Measurements from ENCODE around the gene CBX4.

Gene CBX4

GRCh38 chr17:79803421-79803996 lies 35.7 kb downstream of the CBX4 start:
- FAIRE-seq (no peak), DNase-seq (ENCODE audit: insufficient read length, low spot score) (no peak)
- TF ChIP-seq TAF1 (IDR thresholded peaks at IDR 0.05; ENCODE audit: low read depth, low read length) = no peak
- TF ChIP-seq POLR2A (IDR thresholded peaks at IDR 0.05; ENCODE audit: low read depth, low read length) = no peak
- no peak for TF ChIP-seq POLR2AphosphoS5 (IDR thresholded peaks at IDR 0.05; ENCODE audit: low read depth, low read length)
- no peak for TF ChIP-seq POU2F2 (IDR thresholded peaks at IDR 0.05; ENCODE audit: low read depth, low read length)

- TF ChIP-seq POLR2AphosphoS5 (IDR thresholded peaks at IDR 0.05; ENCODE audit: low read depth, low read length) (no peak), SPI1 (IDR thresholded peaks at IDR 0.05; ENCODE audit: low read depth, low read length) (no peak), POU2F2 (IDR thresholded peaks at IDR 0.05; ENCODE audit: low read depth, low read length) (no peak), TAF1 (IDR thresholded peaks at IDR 0.05; ENCODE audit: low read depth, low read length) (no peak), PAX5 (IDR thresholded peaks at IDR 0.05; ENCODE audit: insufficient read depth, low read length, severe bottlenecking) (no peak), POLR2A (IDR thresholded peaks at IDR 0.05; ENCODE audit: low read depth, low read length) (no peak)
- DNase-seq (ENCODE audit: insufficient read length, low spot score) = no peak
- no peak for FAIRE-seq
Observed at GRCh38 chr17:79802736-79803420, 36.4 kb downstream of the CBX4 start.

- TF ChIP-seq TAF1 (IDR thresholded peaks at IDR 0.05; ENCODE audit: low read depth, low read length) = no peak
- no peak for TF ChIP-seq POU2F2 (IDR thresholded peaks at IDR 0.05; ENCODE audit: low read depth, low read length)
- TF ChIP-seq PAX5 (IDR thresholded peaks at IDR 0.05; ENCODE audit: insufficient read depth, low read length, severe bottlenecking) = no peak
- no peak for TF ChIP-seq SPI1 (IDR thresholded peaks at IDR 0.05; ENCODE audit: low read depth, low read length)
- TF ChIP-seq POLR2A (IDR thresholded peaks at IDR 0.05; ENCODE audit: low read depth, low read length) = no peak
- TF ChIP-seq POLR2AphosphoS5 (IDR thresholded peaks at IDR 0.05; ENCODE audit: low read depth, low read length) = no peak
- no peak for FAIRE-seq
- DNase-seq (ENCODE audit: insufficient read length, low spot score) = no peak
Observed at GRCh38 chr17:79802039-79802735, 37.1 kb downstream of the CBX4 start.

- DNase-seq (ENCODE audit: insufficient read length, low spot score) (no peak), FAIRE-seq (no peak)
- TF ChIP-seq POLR2A (IDR thresholded peaks at IDR 0.05; ENCODE audit: low read depth, low read length) (no peak), POLR2AphosphoS5 (IDR thresholded peaks at IDR 0.05; ENCODE audit: low read depth, low read length) (no peak), SPI1 (IDR thresholded peaks at IDR 0.05; ENCODE audit: low read depth, low read length) (no peak), TAF1 (IDR thresholded peaks at IDR 0.05; ENCODE audit: low read depth, low read length) (no peak), POU2F2 (IDR thresholded peaks at IDR 0.05; ENCODE audit: low read depth, low read length) (no peak), PAX5 (IDR thresholded peaks at IDR 0.05; ENCODE audit: insufficient read depth, low read length, severe bottlenecking) (no peak)
Observed at GRCh38 chr17:79801156-79802038, 37.8 kb downstream of the CBX4 start.

- FAIRE-seq = peak; percentile 71
- TF ChIP-seq POLR2AphosphoS5 (IDR thresholded peaks at IDR 0.05; ENCODE audit: low read depth, low read length) (no peak), POU2F2 (IDR thresholded peaks at IDR 0.05; ENCODE audit: low read depth, low read length) (peak; percentile 74; the same call in 1 of the 2 replicates)
- DNase-seq (ENCODE audit: insufficient read length, low spot score) = no peak
Observed at GRCh38 chr17:79800325-79801155, 38.7 kb downstream of the CBX4 start.

GRCh38 chr17:79799538-79800324 lies 39.5 kb downstream of the CBX4 start:
- TF ChIP-seq TAF1 (IDR thresholded peaks at IDR 0.05; ENCODE audit: low read depth, low read length) (no peak), POLR2AphosphoS5 (IDR thresholded peaks at IDR 0.05; ENCODE audit: low read depth, low read length) (no peak)
- FAIRE-seq (no peak), DNase-seq (ENCODE audit: insufficient read length, low spot score) (no peak)

GRCh38 chr17:79799174-79799537 lies 40.1 kb downstream of the CBX4 start:
- DNase-seq (ENCODE audit: insufficient read length, low spot score) (no peak), FAIRE-seq (no peak)
- no peak for TF ChIP-seq TAF1 (IDR thresholded peaks at IDR 0.05; ENCODE audit: low read depth, low read length)

GRCh38 chr17:79798299-79799173 lies 40.7 kb downstream of the CBX4 start:
- FAIRE-seq (no peak), DNase-seq (ENCODE audit: insufficient read length, low spot score) (no peak)
- TF ChIP-seq POLR2A (IDR thresholded peaks at IDR 0.05; ENCODE audit: low read depth, low read length) = no peak

Data from GM12891 (cell line).